ENCODE results near the gene SPTLC3.

Gene SPTLC3

GRCh38 chr20:12965212-12965869, 43.4 kb upstream of the SPTLC3 start:
- no peak for TF ChIP-seq CTCF (IDR thresholded peaks at IDR 0.05)
- Histone ChIP-seq H3K9me3 (ENCODE audit: control insufficient read depth, low read length) (no peaks in the 10 kb centered on the region), H3K36me3 (ENCODE audit: control insufficient read depth, insufficient read depth, low read length) (no peaks in the 10 kb centered on the region), H3K79me2 (no peaks in the 10 kb centered on the region), H2AFZ (no peak overlapping the region), H3K27ac (no peak overlapping the region), H3K27me3 (ENCODE audit: control insufficient read depth, insufficient read depth, low read length) (no peaks in the 10 kb centered on the region), H3K9ac (no peak overlapping the region), H3K4me2 (ENCODE audit: low read length) (no peak overlapping the region), H3K4me3 (ENCODE audit: low read depth, low read length) (no peak overlapping the region), H3K4me1 (no peaks in the 10 kb centered on the region)

- Histone ChIP-seq H3K4me2 (ENCODE audit: low read length) (no peak overlapping the region), H3K4me3 (ENCODE audit: low read depth, low read length) (no peak overlapping the region), H3K27me3 (ENCODE audit: control insufficient read depth, insufficient read depth, low read length) (no peaks in the 10 kb centered on the region), H3K27ac (no peak overlapping the region), H3K79me2 (no peaks in the 10 kb centered on the region), H3K4me1 (no peaks in the 10 kb centered on the region), H3K9ac (no peak overlapping the region), H3K36me3 (ENCODE audit: control insufficient read depth, insufficient read depth, low read length) (no peaks in the 10 kb centered on the region), H3K9me3 (ENCODE audit: control insufficient read depth, low read length) (no peaks in the 10 kb centered on the region), H2AFZ (no peak overlapping the region)
- no peak for TF ChIP-seq CTCF (IDR thresholded peaks at IDR 0.05)
Measured at GRCh38 chr20:12965870-12966251, 42.9 kb upstream of the SPTLC3 start.

- Histone ChIP-seq H3K4me2 (ENCODE audit: low read length) (no peak overlapping the region), H3K36me3 (ENCODE audit: control insufficient read depth, insufficient read depth, low read length) (no peaks in the 10 kb centered on the region), H3K4me1 (no peaks in the 10 kb centered on the region), H2AFZ (no peak overlapping the region), H3K4me3 (ENCODE audit: low read depth, low read length) (no peak overlapping the region), H3K27ac (no peak overlapping the region), H3K79me2 (no peaks in the 10 kb centered on the region), H3K9me3 (ENCODE audit: control insufficient read depth, low read length) (no peaks in the 10 kb centered on the region), H3K27me3 (ENCODE audit: control insufficient read depth, insufficient read depth, low read length) (no peaks in the 10 kb centered on the region), H3K9ac (no peak overlapping the region)
- TF ChIP-seq CTCF (IDR thresholded peaks at IDR 0.05), result no peak
Measured at GRCh38 chr20:12966468-12967085, 42.2 kb upstream of the SPTLC3 start.

GRCh38 chr20:12967932-12968331, 40.8 kb upstream of the SPTLC3 start:
- H3K27me3 ChIP-seq (ENCODE audit: control insufficient read depth, insufficient read depth, low read length), result no peaks in the 10 kb centered on the region

More at GRCh38 chr20:12967932-12968331, 40.8 kb upstream of the SPTLC3 start:
- Histone ChIP-seq H3K4me2 (ENCODE audit: low read length) (no peak overlapping the region), H3K79me2 (no peaks in the 10 kb centered on the region), H2AFZ (no peak overlapping the region), H3K9ac (no peak overlapping the region), H3K27ac (no peak overlapping the region), H3K9me3 (ENCODE audit: control insufficient read depth, low read length) (no peaks in the 10 kb centered on the region), H3K36me3 (ENCODE audit: control insufficient read depth, insufficient read depth, low read length) (no peaks in the 10 kb centered on the region), H3K4me3 (ENCODE audit: low read depth, low read length) (no peak overlapping the region), H3K4me1 (no peaks in the 10 kb centered on the region)
- no peak for TF ChIP-seq CTCF (IDR thresholded peaks at IDR 0.05)
